GM12891 (cell line): ENCODE measurements around the gene CNTD1.
"Not testable (repeated sequence)": the region's sequence is repeated elsewhere in the genome, so short reads cannot be mapped to it uniquely, and the experiment has no call there.

Experiments used
- DNase-seq: peaks from one replicate; pipeline ENCODE4 v3.0.0; 2011; ENCODE audit warnings: low spot score; ENCODE audit not compliant: insufficient read length
- FAIRE-seq: peaks from 2 replicates; lab custom pipeline; 2011; peaks lifted over from hg19 to GRCh38; lab: Jason Lieb, UNC
- PAX5 ChIP-seq: IDR thresholded peaks from 2 replicates; pipeline ENCODE4 v1.6.1; 2011; ENCODE audit warnings: low read length, moderate library complexity, mild to moderate bottlenecking; ENCODE audit not compliant: insufficient read depth, severe bottlenecking
- POLR2A ChIP-seq: IDR thresholded peaks from 2 replicates; pipeline ENCODE4 v1.6.1; 2011; ENCODE audit warnings: low read depth, low read length, control low read depth
- POLR2AphosphoS5 ChIP-seq: IDR thresholded peaks from 2 replicates; pipeline ENCODE4 v1.6.1; 2011; ENCODE audit warnings: low read depth, low read length, control low read depth
- POU2F2 ChIP-seq: IDR thresholded peaks from 2 replicates; pipeline ENCODE4 v1.6.1; 2011; ENCODE audit warnings: low read depth, mild to moderate bottlenecking, control low read depth, low read length, moderate library complexity
- SPI1 ChIP-seq: IDR thresholded peaks from 2 replicates; pipeline ENCODE4 v1.6.1; 2011; ENCODE audit warnings: low read depth, low read length, control low read depth
- TAF1 ChIP-seq: IDR thresholded peaks from 2 replicates; pipeline ENCODE4 v1.6.1; 2011; ENCODE audit warnings: low read depth, low read length, control low read depth

The CNTD1 gene

GRCh38 chr17:42853004-42853403, 54.3 kb downstream of the CNTD1 start:
- DNase-seq (no peak), FAIRE-seq (no peak)
- TF ChIP-seq POLR2AphosphoS5 (no peak), POU2F2 (no peak), POLR2A (no peak), TAF1 (no peak), PAX5 (no peak), SPI1 (no peak)

- no peak for DNase-seq
- TF ChIP-seq TAF1 = no peak
- TF ChIP-seq PAX5 = no peak
- TF ChIP-seq POLR2A = no peak
- no peak for TF ChIP-seq POLR2AphosphoS5
- TF ChIP-seq SPI1 = no peak
- no peak for TF ChIP-seq POU2F2
- FAIRE-seq = no peak
Observed at GRCh38 chr17:42853597-42853967, 54.9 kb downstream of the CNTD1 start.

- FAIRE-seq (no peak), DNase-seq (no peak)
Observed at GRCh38 chr17:42853968-42854790, 55.5 kb downstream of the CNTD1 start.

GRCh38 chr17:42855048-42855596, 56.5 kb downstream of the CNTD1 start:
- no peak for FAIRE-seq
- DNase-seq = no peak
- TF ChIP-seq POLR2A = no peak
- TF ChIP-seq SPI1 = no peak
- no peak for TF ChIP-seq POU2F2
- TF ChIP-seq POLR2AphosphoS5 = no peak
- TF ChIP-seq TAF1 = no peak
- no peak for TF ChIP-seq PAX5

More at GRCh38 chr17:42853968-42854790, 55.5 kb downstream of the CNTD1 start:
- TF ChIP-seq TAF1 (no peak), POU2F2 (no peak), PAX5 (no peak), SPI1 (no peak), POLR2A (no peak), POLR2AphosphoS5 (no peak)

- not testable (repeated sequence) for DNase-seq, FAIRE-seq
Observed at GRCh38 chr17:42856093-42856492, 57.4 kb downstream of the CNTD1 start.

GRCh38 chr17:42856516-42856915, 57.9 kb downstream of the CNTD1 start:
- not testable (repeated sequence) for DNase-seq, FAIRE-seq

- no peak for FAIRE-seq
- DNase-seq = no peak
- TF ChIP-seq POU2F2 (no peak), POLR2AphosphoS5 (no peak), POLR2A (no peak), TAF1 (no peak), PAX5 (no peak), SPI1 (no peak)
Observed at GRCh38 chr17:42857389-42857788, 58.7 kb downstream of the CNTD1 start.
